ENCODE measurements around the gene FTSJ3.

The FTSJ3 gene

DNA sequence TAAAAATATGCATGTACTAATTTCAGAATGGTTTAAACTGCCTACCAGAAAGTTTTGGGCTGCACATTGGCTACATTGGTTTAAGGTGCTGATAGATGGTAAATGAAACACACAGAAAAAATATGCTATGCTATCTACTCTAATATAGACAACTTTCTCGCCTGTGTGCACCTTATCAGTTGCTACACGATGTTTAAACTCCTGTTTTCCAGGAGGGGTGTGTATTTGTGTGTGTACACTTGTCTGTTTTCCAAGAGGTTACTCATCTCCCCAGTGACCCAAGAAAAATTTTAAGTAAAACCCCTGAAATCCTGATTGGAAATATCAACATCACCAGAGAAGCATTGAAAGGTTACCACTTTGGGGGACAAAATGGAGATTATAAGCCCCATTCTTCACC lies 21.9 kb downstream of the FTSJ3 start:
- ChIA-PET POLR2A (interaction anchor here (0.5 kb wide), 1 partner anchor 51 kb away, joined by 3 read pairs; no protein-coding TSS in a partner anchor), CTCF (interaction anchor here (1.0 kb wide), 1 partner anchor 10 kb away, joined by 4 read pairs; no protein-coding TSS in a partner anchor)
- H3K4me1 ChIP-seq (ENCODE audit: control insufficient read depth, insufficient read depth, low read length) = no peaks in the 10 kb centered on the region
- no peak for TF ChIP-seq ZBTB20 (tag by site-specific recombination; IDR thresholded peaks at IDR 0.05)
- TF ChIP-seq ZNF501 (tag by site-specific recombination; IDR thresholded peaks at IDR 0.05) = no peak
- no peak for TF ChIP-seq ZFP41 (tag by site-specific recombination; IDR thresholded peaks at IDR 0.05; ENCODE audit: borderline replicate concordance)
- no peak for TF ChIP-seq IKZF3 (tag by site-specific recombination; IDR thresholded peaks at IDR 0.05)
- TF ChIP-seq, protein P1, sequence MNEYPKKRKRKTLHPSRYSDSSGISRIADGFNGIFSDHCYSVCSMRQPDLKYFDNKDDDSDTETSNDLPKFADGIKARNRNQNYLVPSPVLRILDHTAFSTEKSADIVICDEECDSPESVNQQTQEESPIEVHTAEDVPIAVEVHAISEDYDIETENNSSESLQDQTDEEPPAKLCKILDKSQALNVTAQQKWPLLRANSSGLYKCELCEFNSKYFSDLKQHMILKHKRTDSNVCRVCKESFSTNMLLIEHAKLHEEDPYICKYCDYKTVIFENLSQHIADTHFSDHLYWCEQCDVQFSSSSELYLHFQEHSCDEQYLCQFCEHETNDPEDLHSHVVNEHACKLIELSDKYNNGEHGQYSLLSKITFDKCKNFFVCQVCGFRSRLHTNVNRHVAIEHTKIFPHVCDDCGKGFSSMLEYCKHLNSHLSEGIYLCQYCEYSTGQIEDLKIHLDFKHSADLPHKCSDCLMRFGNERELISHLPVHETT (tag by site-specific recombination; IDR thresholded peaks at IDR 0.05) = no peak
- no peak for TF ChIP-seq ZNF155 (tag by site-specific recombination; IDR thresholded peaks at IDR 0.05)
- TF ChIP-seq, protein P2, sequence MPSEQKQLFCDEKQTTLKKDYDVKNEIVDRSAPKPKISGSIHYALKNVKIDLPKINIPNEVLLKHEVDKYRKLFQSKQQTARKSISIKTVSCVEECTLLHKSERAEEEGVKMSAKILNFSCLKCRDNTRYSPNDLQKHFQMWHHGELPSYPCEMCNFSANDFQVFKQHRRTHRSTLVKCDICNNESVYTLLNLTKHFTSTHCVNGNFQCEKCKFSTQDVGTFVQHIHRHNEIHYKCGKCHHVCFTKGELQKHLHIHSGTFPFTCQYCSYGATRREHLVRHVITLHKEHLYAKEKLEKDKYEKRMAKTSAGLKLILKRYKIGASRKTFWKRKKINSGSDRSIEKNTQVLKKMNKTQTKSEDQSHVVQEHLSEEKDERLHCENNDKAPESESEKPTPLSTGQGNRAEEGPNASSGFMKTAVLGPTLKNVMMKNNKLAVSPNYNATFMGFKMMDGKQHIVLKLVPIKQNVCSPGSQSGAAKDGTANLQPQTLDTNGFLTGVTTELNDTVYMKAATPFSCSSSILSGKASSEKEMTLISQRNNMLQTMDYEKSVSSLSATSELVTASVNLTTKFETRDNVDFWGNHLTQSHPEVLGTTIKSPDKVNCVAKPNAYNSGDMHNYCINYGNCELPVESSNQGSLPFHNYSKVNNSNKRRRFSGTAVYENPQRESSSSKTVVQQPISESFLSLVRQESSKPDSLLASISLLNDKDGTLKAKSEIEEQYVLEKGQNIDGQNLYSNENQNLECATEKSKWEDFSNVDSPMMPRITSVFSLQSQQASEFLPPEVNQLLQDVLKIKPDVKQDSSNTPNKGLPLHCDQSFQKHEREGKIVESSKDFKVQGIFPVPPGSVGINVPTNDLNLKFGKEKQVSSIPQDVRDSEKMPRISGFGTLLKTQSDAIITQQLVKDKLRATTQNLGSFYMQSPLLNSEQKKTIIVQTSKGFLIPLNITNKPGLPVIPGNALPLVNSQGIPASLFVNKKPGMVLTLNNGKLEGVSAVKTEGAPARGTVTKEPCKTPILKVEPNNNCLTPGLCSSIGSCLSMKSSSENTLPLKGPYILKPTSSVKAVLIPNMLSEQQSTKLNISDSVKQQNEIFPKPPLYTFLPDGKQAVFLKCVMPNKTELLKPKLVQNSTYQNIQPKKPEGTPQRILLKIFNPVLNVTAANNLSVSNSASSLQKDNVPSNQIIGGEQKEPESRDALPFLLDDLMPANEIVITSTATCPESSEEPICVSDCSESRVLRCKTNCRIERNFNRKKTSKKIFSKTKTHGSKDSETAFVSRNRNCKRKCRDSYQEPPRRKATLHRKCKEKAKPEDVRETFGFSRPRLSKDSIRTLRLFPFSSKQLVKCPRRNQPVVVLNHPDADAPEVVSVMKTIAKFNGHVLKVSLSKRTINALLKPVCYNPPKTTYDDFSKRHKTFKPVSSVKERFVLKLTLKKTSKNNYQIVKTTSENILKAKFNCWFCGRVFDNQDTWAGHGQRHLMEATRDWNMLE (tag by site-specific recombination; conservative IDR thresholded peaks at IDR 0.05; ENCODE audit: low read depth) = no peak
- TF ChIP-seq ZNF23 (tag by site-specific recombination; IDR thresholded peaks at IDR 0.05; ENCODE audit: borderline replicate concordance) = no peak
- TF ChIP-seq, protein P3, sequence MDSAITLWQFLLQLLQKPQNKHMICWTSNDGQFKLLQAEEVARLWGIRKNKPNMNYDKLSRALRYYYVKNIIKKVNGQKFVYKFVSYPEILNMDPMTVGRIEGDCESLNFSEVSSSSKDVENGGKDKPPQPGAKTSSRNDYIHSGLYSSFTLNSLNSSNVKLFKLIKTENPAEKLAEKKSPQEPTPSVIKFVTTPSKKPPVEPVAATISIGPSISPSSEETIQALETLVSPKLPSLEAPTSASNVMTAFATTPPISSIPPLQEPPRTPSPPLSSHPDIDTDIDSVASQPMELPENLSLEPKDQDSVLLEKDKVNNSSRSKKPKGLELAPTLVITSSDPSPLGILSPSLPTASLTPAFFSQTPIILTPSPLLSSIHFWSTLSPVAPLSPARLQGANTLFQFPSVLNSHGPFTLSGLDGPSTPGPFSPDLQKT (IDR thresholded peaks at IDR 0.05; ENCODE audit: borderline replicate concordance, low read depth, low read length) = no peak
- TF ChIP-seq, protein P4, sequence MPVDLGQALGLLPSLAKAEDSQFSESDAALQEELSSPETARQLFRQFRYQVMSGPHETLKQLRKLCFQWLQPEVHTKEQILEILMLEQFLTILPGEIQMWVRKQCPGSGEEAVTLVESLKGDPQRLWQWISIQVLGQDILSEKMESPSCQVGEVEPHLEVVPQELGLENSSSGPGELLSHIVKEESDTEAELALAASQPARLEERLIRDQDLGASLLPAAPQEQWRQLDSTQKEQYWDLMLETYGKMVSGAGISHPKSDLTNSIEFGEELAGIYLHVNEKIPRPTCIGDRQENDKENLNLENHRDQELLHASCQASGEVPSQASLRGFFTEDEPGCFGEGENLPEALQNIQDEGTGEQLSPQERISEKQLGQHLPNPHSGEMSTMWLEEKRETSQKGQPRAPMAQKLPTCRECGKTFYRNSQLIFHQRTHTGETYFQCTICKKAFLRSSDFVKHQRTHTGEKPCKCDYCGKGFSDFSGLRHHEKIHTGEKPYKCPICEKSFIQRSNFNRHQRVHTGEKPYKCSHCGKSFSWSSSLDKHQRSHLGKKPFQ (tag by site-specific recombination; IDR thresholded peaks at IDR 0.05) = no peak
- TF ChIP-seq ZNF223 (tag by site-specific recombination; IDR thresholded peaks at IDR 0.05) = no peak
- TF ChIP-seq ZFP37 (tag by site-specific recombination; IDR thresholded peaks at IDR 0.05) = no peak
- no peak for TF ChIP-seq ZNF701 (tag by site-specific recombination; IDR thresholded peaks at IDR 0.05)
- TF ChIP-seq, protein P5, sequence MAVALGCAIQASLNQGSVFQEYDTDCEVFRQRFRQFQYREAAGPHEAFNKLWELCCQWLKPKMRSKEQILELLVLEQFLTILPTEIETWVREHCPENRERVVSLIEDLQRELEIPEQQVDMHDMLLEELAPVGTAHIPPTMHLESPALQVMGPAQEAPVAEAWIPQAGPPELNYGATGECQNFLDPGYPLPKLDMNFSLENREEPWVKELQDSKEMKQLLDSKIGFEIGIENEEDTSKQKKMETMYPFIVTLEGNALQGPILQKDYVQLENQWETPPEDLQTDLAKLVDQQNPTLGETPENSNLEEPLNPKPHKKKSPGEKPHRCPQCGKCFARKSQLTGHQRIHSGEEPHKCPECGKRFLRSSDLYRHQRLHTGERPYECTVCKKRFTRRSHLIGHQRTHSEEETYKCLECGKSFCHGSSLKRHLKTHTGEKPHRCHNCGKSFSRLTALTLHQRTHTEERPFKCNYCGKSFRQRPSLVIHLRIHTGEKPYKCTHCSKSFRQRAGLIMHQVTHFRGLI (tag by site-specific recombination; IDR thresholded peaks at IDR 0.05) = no peak
- H3K27ac ChIP-seq (ENCODE audit: extremely low read depth, low read depth, low read length) = no peak overlapping the region
- H3K36me3 ChIP-seq (ENCODE audit: control insufficient read depth in 2 of 2, insufficient read depth in 1 of 2, low read length in 2 of 2) = peaks cover 94 to 98% of the 10 kb centered on the region in 2 experiments
- no peak overlapping the region for H3K4me3 ChIP-seq (ENCODE audit: low read depth, low read length)
- no peaks in the 10 kb centered on the region for H3K9me3 ChIP-seq (ENCODE audit: control insufficient read depth, insufficient read depth, low read depth, low read length)

Measured in HEK293 (cell line).